Activated T-cell treated with anti-CD3 and anti-CD28 coated beads, Interleukin-2, amount 50 U/mL, for 24 hours (primary cell): ENCODE results near the gene SF1.

ENCODE experiments used
- DNase-seq: peaks from one replicate; pipeline ENCODE4 v3.0.0-alpha.2; 2020
- H3K27ac Mint-ChIP-seq: 2 replicates; pipeline ENCODE4 v1.8.0; 2020; ENCODE audit warnings: mild to moderate bottlenecking, mixed read lengths
- H3K27me3 Mint-ChIP-seq: 2 replicates; pipeline ENCODE4 v1.8.0; 2020; ENCODE audit warnings: mixed read lengths
- H3K36me3 Mint-ChIP-seq: 2 replicates; pipeline ENCODE4 v1.8.0; 2020; ENCODE audit warnings: low read depth, mixed read lengths
- H3K4me1 Mint-ChIP-seq: 2 replicates; pipeline ENCODE4 v1.8.0; 2020; ENCODE audit warnings: low read depth, mixed read lengths
- H3K4me3 Mint-ChIP-seq: 2 replicates; pipeline ENCODE4 v1.8.0; 2020; ENCODE audit warnings: mild to moderate bottlenecking, moderate library complexity, mixed read lengths
- H3K9me3 Mint-ChIP-seq: 2 replicates; pipeline ENCODE4 v1.8.0; 2020; ENCODE audit warnings: mixed read lengths

SF1 gene

GRCh38 chr11:64715756-64716472 lies 62.4 kb downstream of the SF1 start:
- no peak for DNase-seq
- Mint-ChIP-seq H3K4me3 (no peak overlapping the region), H3K36me3 (no peaks in the 10 kb centered on the region), H3K4me1 (peaks cover 14% of the 10 kb centered on the region), H3K27ac (no peak overlapping the region), H3K27me3 (peaks cover 77% of the 10 kb centered on the region), H3K9me3 (no peaks in the 10 kb centered on the region)

- Mint-ChIP-seq H3K9me3 (no peaks in the 10 kb centered on the region), H3K4me1 (peaks cover 16% of the 10 kb centered on the region), H3K27me3 (peaks cover 77% of the 10 kb centered on the region), H3K27ac (no peak overlapping the region), H3K4me3 (no peak overlapping the region), H3K36me3 (no peaks in the 10 kb centered on the region)
- DNase-seq, result no peak
These were observed 63.2 kb downstream of the SF1 start for GRCh38 chr11:64715110-64715509.

- H3K4me1 Mint-ChIP-seq, result peaks cover 16% of the 10 kb centered on the region
- no peaks in the 10 kb centered on the region for H3K36me3 Mint-ChIP-seq
- peak overlapping the region; percentile 7 for H3K27ac Mint-ChIP-seq
- no peak for DNase-seq
- H3K9me3 Mint-ChIP-seq, result no peaks in the 10 kb centered on the region
- H3K27me3 Mint-ChIP-seq, result peaks cover 78% of the 10 kb centered on the region
- no peak overlapping the region for H3K4me3 Mint-ChIP-seq
These were observed 63.7 kb downstream of the SF1 start for GRCh38 chr11:64714666-64715065.
